ENCODE results near the gene CER1. TPM values are rescaled to one million over a fixed set of nuclear protein-coding genes. Genes with fewer than 3 reads are reported as not detected.

Gene CER1
- total and polyA plus RNA-seq, 2 donors (not counting 3 experiments of a cell fraction or from before 2014, with no cell fraction given), result 0.06 TPM; not detected in 1

GRCh38 chr9:14690948-14691730, 31.4 kb downstream of the CER1 start:
- peaks cover 41% of the 10 kb centered on the region for H3K4me1 ChIP-seq (ENCODE audit: control insufficient read depth, extremely low read depth, insufficient read depth, low read length)
- peaks cover 3 to 11% of the 10 kb centered on the region in 2 experiments for H3K36me3 ChIP-seq (ENCODE audit: control insufficient read depth in 2 of 2, extremely low read depth in 1 of 2, insufficient read depth in 2 of 2, low read length in 2 of 2)
- ChIA-PET POLR2A (no interaction called here), CTCF (interaction anchor here (0.7 to 7.5 kb wide), 10 partner anchors 11 to 78 kb away, joined by 3 to 38 read pairs (median 4); no protein-coding TSS in a partner anchor)
- no peaks in the 10 kb centered on the region for H3K27me3 ChIP-seq (ENCODE audit: control insufficient read depth in 2 of 2, insufficient read depth in 2 of 2, low read length in 2 of 2)
- peak overlapping the region; percentile 39 for H3K9ac ChIP-seq (replicated peaks; ENCODE audit: extremely low read depth, insufficient read depth, low read length)
- BruUV-seq (replicated peaks), result no TSS peak
- H3K9me1 ChIP-seq (replicated peaks; ENCODE audit: control insufficient read depth, extremely low read depth, insufficient read depth, low read length), result no peaks in the 10 kb centered on the region
- peaks cover 53% of the 10 kb centered on the region for H3K79me2 ChIP-seq (ENCODE audit: control insufficient read depth, insufficient read depth, low read length)
- no peaks in the 10 kb centered on the region for H4K20me1 ChIP-seq (replicated peaks; ENCODE audit: control insufficient read depth, extremely low read depth, insufficient read depth, low read length)
- H2AFZ ChIP-seq (ENCODE audit: low read depth, low read length), result no peak overlapping the region
- H3K9me3 ChIP-seq (replicated peaks; ENCODE audit: control insufficient read depth, insufficient read depth, low read length), result no peaks in the 10 kb centered on the region
- intact Hi-C loops (cut with micrococcal nuclease) (loop anchor here (1.0 to 5.0 kb wide), 3 partner anchors 20 to 74 kb away; no protein-coding TSS in a partner anchor), dilution Hi-C loops (cut with MboI; ENCODE audit: extremely low pct_ligation_motif_present, low sequenced_read_pairs) (no loop called here)
- H3K4me3 ChIP-seq (replicated peaks in 1 of 3; ENCODE audit: insufficient read depth in 1 of 3, low read depth in 1 of 3, low read length in 3 of 3), result peak overlapping the region in 2 of 3 experiments; percentile 89 to 97
- peak overlapping the region; percentile 98 for H3K4me2 ChIP-seq (ENCODE audit: insufficient read depth, low read length)
- FAIRE-seq (peak; percentile 70), DNase-seq (ENCODE audit: low read depth, low spot score) (peak; percentile 48)
- peak overlapping the region; percentile 77 for H3K27ac ChIP-seq (ENCODE audit: insufficient read depth, low read depth, low read length)
- no peak for TF ChIP-seq POLR2AphosphoS5 (IDR thresholded peaks at IDR 0.05; ENCODE audit: insufficient read depth, low read depth, low read length)
- TF ChIP-seq POLR2A (IDR thresholded peaks at IDR 0.05; ENCODE audit: low read depth, low read length), result no peak
- TF ChIP-seq EZH2 (IDR thresholded peaks at IDR 0.05; ENCODE audit: borderline replicate concordance, low read depth, low read length, severe bottlenecking), result no peak
- TF ChIP-seq GATA2 (IDR thresholded peaks at IDR 0.05; ENCODE audit: insufficient read depth, insufficient read length, low read depth, low read length), result peak; percentile 61
- no peak for TF ChIP-seq JUN (IDR thresholded peaks at IDR 0.05; ENCODE audit: borderline replicate concordance, insufficient read depth, insufficient read length, low read depth)
- peak; percentile 50 for TF ChIP-seq FOS (IDR thresholded peaks at IDR 0.05; ENCODE audit: borderline replicate concordance, insufficient read depth, low read length)
- no peak for TF ChIP-seq CTCF (IDR thresholded peaks at IDR 0.05; ENCODE audit: extremely low read depth in 1 of 2, insufficient read depth in 1 of 2, low read depth in 1 of 2, low read length in 2 of 2)

Data from endothelial cell of umbilical vein (primary cell).